Mucosa of stomach (tissue), 1 donor: ENCODE data around the gene ZNF286A.
"Not testable (repeated sequence)": the region's sequence is repeated elsewhere in the genome, so short reads cannot be mapped to it uniquely, and the experiment has no call there.

ENCODE experiments used
- H3K27me3 ChIP-seq: one replicate; pipeline ENCODE4 v1.7.0; 2013; ENCODE audit warnings: mild to moderate bottlenecking, low read length; ENCODE audit not compliant: control insufficient read depth, insufficient read depth
- H3K36me3 ChIP-seq: one replicate; pipeline ENCODE4 v1.7.0; 2013; ENCODE audit warnings: low read length; ENCODE audit not compliant: control insufficient read depth, insufficient read depth
- H3K4me1 ChIP-seq: one replicate; pipeline ENCODE4 v1.7.0; 2013; ENCODE audit warnings: mild to moderate bottlenecking, low read length; ENCODE audit not compliant: control insufficient read depth, insufficient read depth
- H3K4me3 ChIP-seq: one replicate; pipeline ENCODE4 v1.7.0; 2013; ENCODE audit warnings: low read length
- H3K9ac ChIP-seq: one replicate; pipeline ENCODE4 v1.7.0; 2013; ENCODE audit warnings: mild to moderate bottlenecking, low read length, moderate library complexity
- H3K9me3 ChIP-seq: one replicate; pipeline ENCODE4 v1.7.0; 2013; ENCODE audit warnings: mild to moderate bottlenecking, low read length, moderate library complexity; ENCODE audit not compliant: control insufficient read depth
- donor health status: Pancreatic carcinoma.

The ZNF286A gene

DNA sequence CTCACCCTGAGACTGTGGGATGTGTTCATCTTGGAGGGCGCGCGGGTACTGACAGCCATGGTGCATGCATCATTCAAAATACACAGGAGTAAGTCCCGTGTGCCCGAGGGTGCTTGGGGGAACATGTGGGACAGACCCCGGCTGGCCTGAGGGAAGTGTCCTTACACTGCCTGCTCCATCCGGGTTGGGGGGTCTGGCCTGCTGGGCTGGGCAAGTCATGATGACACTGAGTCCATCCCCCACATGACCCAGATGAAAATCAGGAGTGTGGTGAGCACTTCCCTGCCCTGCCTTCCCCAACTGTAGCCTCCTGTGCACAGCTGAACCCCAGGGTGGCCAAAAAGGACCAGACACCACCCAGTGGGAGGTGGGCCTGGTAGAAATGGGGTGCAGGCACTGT lies 43.4 kb downstream of the ZNF286A start:
- no peaks in the 10 kb centered on the region for H3K4me1 ChIP-seq
- H3K4me3 ChIP-seq = no peak overlapping the region
- no peaks in the 10 kb centered on the region for H3K27me3 ChIP-seq
- no peaks in the 10 kb centered on the region for H3K36me3 ChIP-seq
- no peaks in the 10 kb centered on the region for H3K9me3 ChIP-seq
- H3K9ac ChIP-seq = no peak overlapping the region

DNA sequence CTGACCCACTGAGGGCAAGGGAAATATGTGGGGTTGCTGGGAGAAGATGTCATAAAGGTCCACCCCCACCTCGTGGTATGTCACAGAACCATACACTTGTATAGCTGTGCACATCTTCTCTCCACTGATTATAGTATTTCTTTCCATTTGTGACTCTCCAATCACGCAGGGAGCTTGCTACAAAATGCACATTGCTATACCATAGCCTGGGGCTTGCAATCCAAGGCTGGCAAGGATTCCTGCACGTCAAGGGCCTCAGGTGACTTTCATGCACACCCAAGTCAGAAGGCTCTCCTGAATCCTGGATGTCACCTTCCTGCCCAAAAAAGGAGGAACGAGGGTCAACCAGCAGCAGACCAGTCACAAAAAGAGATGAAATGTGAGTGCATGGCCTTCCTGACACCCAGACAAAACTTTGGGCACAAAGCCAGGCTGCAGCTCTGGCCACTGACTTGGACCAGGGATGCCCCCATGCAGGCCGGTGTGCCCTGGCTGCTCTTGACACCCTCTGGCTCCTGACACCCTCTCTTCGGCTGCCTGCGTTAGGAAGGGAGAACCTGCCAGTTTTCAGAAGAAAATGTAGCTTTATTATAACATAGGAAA lies 44.6 kb downstream of the ZNF286A start:
- Histone ChIP-seq H3K9ac (no peak overlapping the region), H3K36me3 (no peaks in the 10 kb centered on the region), H3K4me3 (no peak overlapping the region), H3K4me1 (no peaks in the 10 kb centered on the region), H3K27me3 (no peaks in the 10 kb centered on the region), H3K9me3 (no peaks in the 10 kb centered on the region)

DNA sequence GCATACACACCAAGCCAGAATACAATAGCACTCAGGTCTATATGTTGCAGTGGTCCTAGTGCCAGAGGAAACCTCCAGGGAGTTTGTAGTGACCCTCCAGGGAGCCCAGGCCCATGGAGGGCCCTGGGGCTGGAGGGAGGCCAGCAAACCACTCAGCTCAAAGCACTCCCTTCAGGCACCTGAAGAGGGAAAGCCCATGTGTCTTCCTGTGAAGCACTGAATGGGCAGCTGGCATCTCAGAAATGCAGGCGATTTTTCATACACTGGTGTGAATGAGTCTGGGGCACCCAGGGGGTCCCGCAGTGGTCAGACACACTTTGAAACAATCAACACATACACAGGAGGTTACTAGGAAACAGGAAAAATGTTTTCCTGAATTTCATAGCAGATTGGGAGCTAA lies 45.3 kb downstream of the ZNF286A start:
- Histone ChIP-seq H3K4me1 (no peaks in the 10 kb centered on the region), H3K27me3 (no peaks in the 10 kb centered on the region), H3K9me3 (no peaks in the 10 kb centered on the region), H3K36me3 (no peaks in the 10 kb centered on the region), H3K9ac (no peak overlapping the region), H3K4me3 (no peak overlapping the region)

DNA sequence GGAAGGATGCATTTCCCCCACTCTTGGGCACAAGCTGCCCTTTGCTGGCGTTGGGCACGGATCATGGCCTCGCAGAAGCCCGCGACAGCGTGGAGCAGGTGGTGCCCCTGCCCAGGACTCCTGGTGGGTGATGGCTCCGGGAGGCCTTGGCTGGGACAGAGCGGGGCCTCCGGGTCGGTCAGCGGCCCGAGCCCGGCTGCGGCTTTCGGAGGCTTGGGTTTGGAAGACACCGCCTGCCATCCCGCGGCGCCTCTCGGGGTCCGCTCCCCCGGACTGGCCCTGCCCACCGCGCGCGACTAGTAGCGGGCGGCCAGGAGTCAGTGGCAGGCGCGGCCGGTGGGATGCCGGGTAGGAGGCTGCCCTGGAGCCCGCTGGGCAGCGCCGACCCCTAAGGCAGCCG lies 49.9 kb downstream of the ZNF286A start:
- H3K9ac ChIP-seq, H3K36me3 ChIP-seq, H3K27me3 ChIP-seq, H3K4me3 ChIP-seq, H3K4me1 ChIP-seq, H3K9me3 ChIP-seq: not testable (repeated sequence)

DNA sequence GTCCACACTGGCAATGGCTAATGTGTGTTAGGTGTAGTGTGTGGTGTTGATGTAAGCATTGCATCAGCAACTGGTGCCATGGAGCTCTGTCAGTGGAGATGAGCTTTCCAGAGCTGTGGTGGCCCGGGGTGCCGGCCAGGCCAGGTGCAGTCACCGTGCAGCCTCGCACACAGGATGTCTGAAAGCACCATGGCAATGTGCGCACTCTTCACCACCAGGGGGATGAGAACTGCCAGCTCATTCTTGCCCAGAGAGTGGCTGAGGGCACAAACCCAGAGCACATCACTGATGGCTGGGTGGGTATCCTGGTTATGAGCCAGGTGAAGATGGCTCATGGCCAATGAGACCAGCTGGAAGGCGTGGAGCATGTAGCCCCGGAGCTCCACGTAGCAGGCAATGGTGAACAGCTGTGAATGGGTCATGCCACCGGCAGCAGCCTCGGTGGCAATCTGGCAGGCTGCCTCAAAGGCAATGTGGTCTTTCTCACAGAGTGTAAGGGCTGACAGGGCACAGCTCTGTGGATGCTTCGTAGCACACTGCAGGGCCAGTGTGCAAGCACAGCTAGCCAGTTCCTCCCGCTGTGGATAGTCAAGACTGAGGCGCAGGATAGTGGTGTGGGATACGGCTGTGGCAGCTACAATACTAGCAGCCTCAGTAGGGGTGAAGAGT lies 69.4 kb downstream of the ZNF286A start:
- not testable (repeated sequence) for H3K4me3 ChIP-seq, H3K9me3 ChIP-seq, H3K9ac ChIP-seq, H3K36me3 ChIP-seq, H3K4me1 ChIP-seq, H3K27me3 ChIP-seq
